DND-41 (cell line): Measurements from ENCODE around the gene CNOT10.

Source experiments
- ATAC-seq: fragments of 200-7000 bp; cut with Tn5 transposase; 3 replicates; pipeline ENCODE4 v1.9.1; 2021; ENCODE audit warnings: low read depth; ENCODE audit not compliant: insufficient read depth
- DNase-seq: peaks from one replicate; pipeline ENCODE4 v3.0.0-alpha.2; 2020
- H2AFZ ChIP-seq: 2 replicates; pipeline ENCODE4 v1.6.0; 2012; ENCODE audit warnings: low read depth, low read length
- H3K27ac ChIP-seq: 2 replicates; pipeline ENCODE4 v1.5.1; 2012; ENCODE audit warnings: low read length, inconsistent platforms
- H3K27me3 ChIP-seq: fragments of 200-600 bp; sonication (generic); 2 replicates; pipeline ENCODE4 v1.6.0; 2012; ENCODE audit warnings: low read length, mild to moderate bottlenecking, inconsistent platforms; ENCODE audit not compliant: insufficient read depth, poor library complexity
- H3K36me3 ChIP-seq: 2 replicates; pipeline ENCODE4 v1.5.1; 2012; ENCODE audit warnings: low read length, inconsistent platforms; ENCODE audit not compliant: insufficient read depth
- H3K4me1 ChIP-seq: 2 replicates; pipeline ENCODE4 v1.5.1; 2012; ENCODE audit warnings: mild to moderate bottlenecking, low read length; ENCODE audit not compliant: insufficient read depth
- H3K4me2 ChIP-seq: 2 replicates; pipeline ENCODE4 v1.6.0; 2012; ENCODE audit warnings: mild to moderate bottlenecking, moderate library complexity, low read length, inconsistent platforms; ENCODE audit not compliant: insufficient read depth
- H3K4me3 ChIP-seq, 2 experiments: fragments of 200-600 bp in 1 of 2; shearing (Covaris generic) in 1 of 2; 2 replicates each; pipeline ENCODE4 v1.5.1; 2012 to 2016; ENCODE audit warnings: inconsistent platforms in 2 of 2, low read length in 2 of 2, mild to moderate bottlenecking in 2 of 2, low read depth in 1 of 2, moderate library complexity in 1 of 2
- H3K79me2 ChIP-seq: 2 replicates; pipeline ENCODE4 v1.6.0; 2012; ENCODE audit warnings: low read length, inconsistent platforms; ENCODE audit not compliant: insufficient read depth
- H3K9ac ChIP-seq: 2 replicates; pipeline ENCODE4 v1.6.0; 2012; ENCODE audit warnings: low read depth, mild to moderate bottlenecking, inconsistent platforms, low read length, moderate library complexity
- H3K9me3 ChIP-seq: 2 replicates; pipeline ENCODE4 v1.5.1; 2012; ENCODE audit warnings: low read length, moderate library complexity, mild to moderate bottlenecking, inconsistent platforms; ENCODE audit not compliant: insufficient read depth, severe bottlenecking
- H4K20me1 ChIP-seq: 2 replicates; pipeline ENCODE4 v1.6.0; 2012; ENCODE audit warnings: low read length; ENCODE audit not compliant: insufficient read depth
- EZH2 ChIP-seq: IDR thresholded peaks from 3 replicates; pipeline ENCODE4 v1.6.1; 2012; ENCODE audit warnings: borderline replicate concordance, low read depth, mild to moderate bottlenecking, moderate library complexity, low read length, inconsistent platforms; ENCODE audit not compliant: severe bottlenecking
- TF ChIP-seq, protein P1 (sequence below): IDR thresholded peaks from 2 replicates; pipeline ENCODE4 v1.5.1; 2012; ENCODE audit warnings: borderline replicate concordance, low read length, moderate library complexity, mild to moderate bottlenecking; ENCODE audit not compliant: poor library complexity, severe bottlenecking; ENCODE audit errors: extremely low read depth

CNOT10 gene

GRCh38 chr3:32684800-32685542 lies at the start of gene CNOT10:
TSS of gene CNOT10 (plus strand) at chr3:32685188. CDS start at chr3:32685461, 273 bp downstream.
- Histone ChIP-seq H3K4me2 (peak within 1 kb of the TSS; percentile 77), H3K27ac (peak within 1 kb of the TSS; percentile 85), H3K27me3 (no peaks in the 10 kb centered on the region), H3K79me2 (peaks cover 47% of the 10 kb centered on the region), H3K4me3 (peak within 1 kb of the TSS; percentile 93 to 98), H3K9me3 (no peaks in the 10 kb centered on the region), H3K9ac (peak within 1 kb of the TSS; percentile 89), H4K20me1 (peaks cover 13% of the 10 kb centered on the region), H2AFZ (peak within 1 kb of the TSS; percentile 92), H3K36me3 (peaks cover 15% of the 10 kb centered on the region), H3K4me1 (peaks cover 34% of the 10 kb centered on the region)
- TF ChIP-seq EZH2: no peak
- TF ChIP-seq, protein P1, sequence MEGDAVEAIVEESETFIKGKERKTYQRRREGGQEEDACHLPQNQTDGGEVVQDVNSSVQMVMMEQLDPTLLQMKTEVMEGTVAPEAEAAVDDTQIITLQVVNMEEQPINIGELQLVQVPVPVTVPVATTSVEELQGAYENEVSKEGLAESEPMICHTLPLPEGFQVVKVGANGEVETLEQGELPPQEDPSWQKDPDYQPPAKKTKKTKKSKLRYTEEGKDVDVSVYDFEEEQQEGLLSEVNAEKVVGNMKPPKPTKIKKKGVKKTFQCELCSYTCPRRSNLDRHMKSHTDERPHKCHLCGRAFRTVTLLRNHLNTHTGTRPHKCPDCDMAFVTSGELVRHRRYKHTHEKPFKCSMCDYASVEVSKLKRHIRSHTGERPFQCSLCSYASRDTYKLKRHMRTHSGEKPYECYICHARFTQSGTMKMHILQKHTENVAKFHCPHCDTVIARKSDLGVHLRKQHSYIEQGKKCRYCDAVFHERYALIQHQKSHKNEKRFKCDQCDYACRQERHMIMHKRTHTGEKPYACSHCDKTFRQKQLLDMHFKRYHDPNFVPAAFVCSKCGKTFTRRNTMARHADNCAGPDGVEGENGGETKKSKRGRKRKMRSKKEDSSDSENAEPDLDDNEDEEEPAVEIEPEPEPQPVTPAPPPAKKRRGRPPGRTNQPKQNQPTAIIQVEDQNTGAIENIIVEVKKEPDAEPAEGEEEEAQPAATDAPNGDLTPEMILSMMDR: peak; percentile 30
- DNase-seq (peak; percentile 97), ATAC-seq (peak; percentile 97)

DNA sequence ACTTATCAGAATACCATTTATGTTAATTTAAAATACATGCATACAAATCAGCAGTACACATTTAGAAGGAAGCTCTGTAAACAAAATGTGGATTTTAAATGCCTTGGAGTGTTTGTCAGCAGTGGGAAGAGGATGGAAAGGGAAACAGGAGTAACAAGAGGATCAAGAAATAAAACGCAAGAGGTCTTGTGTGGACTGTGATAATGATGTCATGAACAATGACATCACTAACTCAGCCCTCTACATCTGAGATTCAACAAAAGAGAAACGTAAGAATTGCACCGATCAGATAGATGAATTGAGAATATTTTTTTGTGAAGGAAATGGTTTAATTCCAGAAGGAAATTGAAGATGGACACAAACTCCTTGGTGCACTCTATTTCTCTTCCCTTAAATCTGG lies 44.0 kb upstream of the CNOT10 start:
- Histone ChIP-seq H3K79me2 (no peaks in the 10 kb centered on the region), H4K20me1 (no peaks in the 10 kb centered on the region), H3K4me3 (no peak overlapping the region), H3K36me3 (no peaks in the 10 kb centered on the region), H3K27me3 (no peaks in the 10 kb centered on the region), H3K4me2 (no peak overlapping the region), H3K4me1 (no peaks in the 10 kb centered on the region), H3K27ac (no peak overlapping the region), H3K9ac (no peak overlapping the region), H3K9me3 (no peaks in the 10 kb centered on the region), H2AFZ (no peak overlapping the region)
- no peak for ATAC-seq
- DNase-seq: no peak
- no peak for TF ChIP-seq EZH2
- TF ChIP-seq, protein P1: no peak

DNA sequence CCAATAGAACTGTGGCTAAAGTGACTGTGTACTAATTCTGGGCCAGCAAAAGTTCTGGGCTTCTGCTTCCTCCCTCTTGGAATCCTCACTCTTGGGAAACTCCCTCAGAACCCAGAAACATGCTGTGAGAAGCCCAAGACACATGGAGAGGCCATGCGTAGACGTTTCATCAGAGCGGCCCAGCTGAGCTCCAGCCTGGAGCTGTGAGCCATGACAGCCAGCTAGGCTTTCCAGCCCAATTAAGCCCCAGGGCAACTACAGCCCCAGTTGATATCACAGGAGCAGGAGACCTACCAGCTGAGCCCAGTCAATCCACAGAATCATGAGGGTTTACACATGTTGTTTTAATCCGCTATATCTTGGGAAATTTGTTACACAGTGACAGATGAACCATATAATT lies 43.6 kb upstream of the CNOT10 start:
- H3K9ac ChIP-seq: no peak overlapping the region
- TF ChIP-seq EZH2: no peak
- TF ChIP-seq, protein P1: no peak
- H3K4me2 ChIP-seq: no peak overlapping the region
- no peak for ATAC-seq
- no peak for DNase-seq
- no peaks in the 10 kb centered on the region for H3K9me3 ChIP-seq
- no peaks in the 10 kb centered on the region for H3K27me3 ChIP-seq
- H3K36me3 ChIP-seq: no peaks in the 10 kb centered on the region
- no peak overlapping the region for H2AFZ ChIP-seq
- H4K20me1 ChIP-seq: no peaks in the 10 kb centered on the region
- H3K4me3 ChIP-seq: no peak overlapping the region
- no peak overlapping the region for H3K27ac ChIP-seq
- H3K4me1 ChIP-seq: no peaks in the 10 kb centered on the region
- no peaks in the 10 kb centered on the region for H3K79me2 ChIP-seq
